HEK293T (cell line): ENCODE results near the gene PPP1R15A.

Experiments used
- FOXK2 ChIP-seq: fragments of 450-650 bp; IDR thresholded peaks from 2 replicates; pipeline ENCODE4 v1.6.1; 2016; ENCODE audit warnings: mild to moderate bottlenecking
- SP1 ChIP-seq: fragments of 450-650 bp; IDR thresholded peaks from 2 replicates; pipeline ENCODE4 v1.6.1; 2017
- SUZ12 ChIP-seq: fragments of 450-650 bp; IDR thresholded peaks from 2 replicates; pipeline ENCODE4 v1.6.1; 2016; ENCODE audit warnings: mild to moderate bottlenecking
- TARDBP ChIP-seq: fragments of 450-650 bp; IDR thresholded peaks from 2 replicates; pipeline ENCODE4 v1.6.1; 2016

DNA sequence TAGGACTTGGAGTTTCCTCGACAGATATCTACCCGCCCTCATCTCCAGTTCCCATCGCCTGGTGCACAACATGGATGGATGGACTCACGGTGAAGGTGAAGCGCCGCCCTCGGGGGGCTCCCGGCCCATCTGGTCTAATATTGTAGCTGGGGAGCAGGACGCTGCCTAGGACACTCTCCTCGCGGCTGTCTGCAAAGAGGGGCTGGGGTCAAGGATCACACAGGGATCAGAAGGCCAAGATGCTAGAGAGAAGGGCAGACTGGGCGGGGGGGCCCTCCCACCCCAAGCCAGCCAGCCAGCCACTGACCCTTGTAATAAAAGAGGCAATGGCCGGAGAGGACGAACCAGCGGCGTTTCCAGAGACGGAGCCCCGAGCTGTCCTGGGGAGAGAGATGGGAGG is 10.9 kb upstream of the PPP1R15A start:
- TF ChIP-seq SP1, result no peak
- no peak for TF ChIP-seq TARDBP
- TF ChIP-seq FOXK2, result no peak
- TF ChIP-seq SUZ12, result no peak
